Measurements from ENCODE around the gene RBM43. TPM values are rescaled to one million over a fixed set of nuclear protein-coding genes. Genes with fewer than 3 reads are reported as not detected.

Gene RBM43
- total RNA-seq, 2 donors from 2014 or later, result 1.1 to 2.4 TPM

- H3K27ac ChIP-seq (ENCODE audit: low read depth, low read length), result no peak overlapping the region
- H3K9ac ChIP-seq (ENCODE audit: extremely low read depth, low read length, poor library complexity, severe bottlenecking), result no peak overlapping the region
- peaks cover 3% of the 10 kb centered on the region for H3K9me3 Mint-ChIP-seq
- peak; percentile 49 for DNase-seq
- H3K4me1 ChIP-seq (ENCODE audit: control insufficient read depth, insufficient read depth, low read length), result no peaks in the 10 kb centered on the region
- H3K36me3 Mint-ChIP-seq (ENCODE audit: low read depth), result no peaks in the 10 kb centered on the region
- TF ChIP-seq, protein P1, sequence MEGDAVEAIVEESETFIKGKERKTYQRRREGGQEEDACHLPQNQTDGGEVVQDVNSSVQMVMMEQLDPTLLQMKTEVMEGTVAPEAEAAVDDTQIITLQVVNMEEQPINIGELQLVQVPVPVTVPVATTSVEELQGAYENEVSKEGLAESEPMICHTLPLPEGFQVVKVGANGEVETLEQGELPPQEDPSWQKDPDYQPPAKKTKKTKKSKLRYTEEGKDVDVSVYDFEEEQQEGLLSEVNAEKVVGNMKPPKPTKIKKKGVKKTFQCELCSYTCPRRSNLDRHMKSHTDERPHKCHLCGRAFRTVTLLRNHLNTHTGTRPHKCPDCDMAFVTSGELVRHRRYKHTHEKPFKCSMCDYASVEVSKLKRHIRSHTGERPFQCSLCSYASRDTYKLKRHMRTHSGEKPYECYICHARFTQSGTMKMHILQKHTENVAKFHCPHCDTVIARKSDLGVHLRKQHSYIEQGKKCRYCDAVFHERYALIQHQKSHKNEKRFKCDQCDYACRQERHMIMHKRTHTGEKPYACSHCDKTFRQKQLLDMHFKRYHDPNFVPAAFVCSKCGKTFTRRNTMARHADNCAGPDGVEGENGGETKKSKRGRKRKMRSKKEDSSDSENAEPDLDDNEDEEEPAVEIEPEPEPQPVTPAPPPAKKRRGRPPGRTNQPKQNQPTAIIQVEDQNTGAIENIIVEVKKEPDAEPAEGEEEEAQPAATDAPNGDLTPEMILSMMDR (conservative IDR thresholded peaks at IDR 0.05), result no peak
- peaks cover 8% of the 10 kb centered on the region for H3K27me3 ChIP-seq (ENCODE audit: control insufficient read depth, insufficient read depth, low read length, poor library complexity, severe bottlenecking)
- no peak overlapping the region for H3K27ac Mint-ChIP-seq
- H3K4me1 Mint-ChIP-seq, result peaks cover 15% of the 10 kb centered on the region
- peaks cover 7% of the 10 kb centered on the region for H3K27me3 Mint-ChIP-seq (ENCODE audit: insufficient read depth)
- H3K9me3 ChIP-seq (ENCODE audit: control insufficient read depth, low read length), result no peaks in the 10 kb centered on the region
- WGBS, 2 experiments (ENCODE audit: insufficient coverage in 1 of 2, insufficient read length in 1 of 2), result 82 to 97% methylated on average over 5 to 8 of the region's 8 CpGs
- H3K4me3 ChIP-seq (ENCODE audit: low read length), result no peak overlapping the region
- no peaks in the 10 kb centered on the region for H3K36me3 ChIP-seq (ENCODE audit: control insufficient read depth, insufficient read depth, low read length)
- no peak overlapping the region for H3K4me3 Mint-ChIP-seq
Observed at GRCh38 chr2:151262629-151263028, 966 bp upstream of the RBM43 start.

DNA sequence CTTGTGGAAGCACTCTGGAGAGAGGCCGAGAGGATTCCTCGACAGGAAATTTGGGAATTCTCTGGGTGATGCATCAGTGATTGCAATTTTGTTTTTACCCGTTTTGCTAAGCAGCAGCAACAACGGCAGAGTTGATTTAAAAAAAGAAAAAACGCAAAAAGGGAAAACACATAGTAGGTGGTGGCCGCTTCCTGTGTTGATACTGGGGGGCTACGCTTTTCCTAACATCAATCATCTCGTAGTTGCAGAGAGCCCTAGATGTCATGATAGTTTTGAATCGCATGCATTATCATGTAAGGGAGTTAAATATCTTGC, 271 bp upstream of the RBM43 start:
- no peaks in the 10 kb centered on the region for H3K9me3 Mint-ChIP-seq

GRCh38 chr2:151260573-151261230, 961 bp downstream of the RBM43 start:
- H3K9me3 Mint-ChIP-seq, result no peaks in the 10 kb centered on the region
- Histone ChIP-seq H3K4me3 (ENCODE audit: low read length) (peak overlapping the region; percentile 78), H3K36me3 (ENCODE audit: control insufficient read depth, insufficient read depth, low read length) (no peaks in the 10 kb centered on the region), H3K27ac (ENCODE audit: low read depth, low read length) (no peak overlapping the region), H3K9ac (ENCODE audit: extremely low read depth, low read length, poor library complexity, severe bottlenecking) (peak overlapping the region; percentile 42), H3K27me3 (ENCODE audit: control insufficient read depth, insufficient read depth, low read length, poor library complexity, severe bottlenecking) (peaks cover 8% of the 10 kb centered on the region), H3K4me1 (ENCODE audit: control insufficient read depth, insufficient read depth, low read length) (no peaks in the 10 kb centered on the region), H3K9me3 (ENCODE audit: control insufficient read depth, low read length) (no peaks in the 10 kb centered on the region)
- peak overlapping the region; percentile 69 for H3K4me3 Mint-ChIP-seq
- peak overlapping the region; percentile 0 for H3K27ac Mint-ChIP-seq
- H3K27me3 Mint-ChIP-seq (ENCODE audit: insufficient read depth), result peaks cover 5% of the 10 kb centered on the region
- 86 to 90% methylated on average over 11 of the region's 11 CpGs for WGBS, 2 experiments (ENCODE audit: insufficient coverage in 1 of 2, insufficient read length in 1 of 2)
- no peak for DNase-seq
- TF ChIP-seq, protein P1 (conservative IDR thresholded peaks at IDR 0.05), result no peak
- H3K36me3 Mint-ChIP-seq (ENCODE audit: low read depth), result no peaks in the 10 kb centered on the region
- H3K4me1 Mint-ChIP-seq, result peaks cover 12% of the 10 kb centered on the region

More for the DNA sequence above, 271 bp upstream of the RBM43 start:
- no peak overlapping the region for H3K27ac ChIP-seq (ENCODE audit: low read depth, low read length)
- TF ChIP-seq, protein P1 (conservative IDR thresholded peaks at IDR 0.05), result no peak
- no peaks in the 10 kb centered on the region for H3K4me1 ChIP-seq (ENCODE audit: control insufficient read depth, insufficient read depth, low read length)
- peak overlapping the region; percentile 78 for H3K4me3 ChIP-seq (ENCODE audit: low read length)
- peaks cover 5% of the 10 kb centered on the region for H3K27me3 Mint-ChIP-seq (ENCODE audit: insufficient read depth)
- H3K4me3 Mint-ChIP-seq, result peak overlapping the region; percentile 69
- H3K36me3 ChIP-seq (ENCODE audit: control insufficient read depth, insufficient read depth, low read length), result no peaks in the 10 kb centered on the region
- peak overlapping the region; percentile 81 for H3K27ac Mint-ChIP-seq
- peaks cover 8% of the 10 kb centered on the region for H3K27me3 ChIP-seq (ENCODE audit: control insufficient read depth, insufficient read depth, low read length, poor library complexity, severe bottlenecking)
- DNase-seq, result no peak
- no peaks in the 10 kb centered on the region for H3K36me3 Mint-ChIP-seq (ENCODE audit: low read depth)
- H3K4me1 Mint-ChIP-seq, result peaks cover 15% of the 10 kb centered on the region
- 58 to 100% methylated on average over 3 to 9 of the region's 9 CpGs for WGBS, 2 experiments (ENCODE audit: insufficient coverage in 1 of 2, insufficient read length in 1 of 2)
- peak overlapping the region; percentile 42 for H3K9ac ChIP-seq (ENCODE audit: extremely low read depth, low read length, poor library complexity, severe bottlenecking)
- no peaks in the 10 kb centered on the region for H3K9me3 ChIP-seq (ENCODE audit: control insufficient read depth, low read length)

Measured in endodermal cell (in vitro differentiated cells).